ENCODE results near the gene SLC7A7. TPM values are rescaled to one million over a fixed set of nuclear protein-coding genes. Genes with fewer than 3 reads are reported as not detected.

The SLC7A7 gene
- total RNA-seq, 1 experiment from 2014 or later, result 2.3 TPM

GRCh38 chr14:22821193-22822015 lies 6.2 kb upstream of the SLC7A7 start:
- peaks cover 25% of the 10 kb centered on the region for H3K4me1 ChIP-seq (ENCODE audit: insufficient read depth, low read length, poor library complexity, severe bottlenecking)
- DNase-seq (ENCODE audit: low spot score), result peak; percentile 63
- BruUV-seq (replicated peaks), result no TSS peak
- no peaks in the 10 kb centered on the region for H3K36me3 ChIP-seq (ENCODE audit: insufficient read depth, low read length, poor library complexity, severe bottlenecking)
- ChIA-PET POLR2A (ENCODE audit: low non-redundant PET) (no interaction called here), CTCF (no interaction called here)
- no peak overlapping the region for H3K4me3 ChIP-seq (ENCODE audit: low read depth, low read length, poor library complexity, severe bottlenecking)
- TF ChIP-seq CTCF (conservative IDR thresholded peaks at IDR 0.05; ENCODE audit: low read depth, low read length) (no peak), EZH2 (IDR thresholded peaks at IDR 0.05; ENCODE audit: borderline replicate concordance, low read depth, low read length, poor library complexity, severe bottlenecking) (no peak)
- intact Hi-C loops (cut with micrococcal nuclease; ENCODE audit: unreplicated experiment), result loop anchor here (5.0 kb wide), 2 partner anchors 81 to 161 kb away; partner anchors contain the start of gene AJUBA
- H3K27ac ChIP-seq (ENCODE audit: low read depth, low read length, poor library complexity, severe bottlenecking), result peak overlapping the region; percentile 35
- H3K27me3 ChIP-seq (replicated peaks; ENCODE audit: insufficient read depth, low read depth, low read length, poor library complexity), result no peaks in the 10 kb centered on the region
- H3K9me3 ChIP-seq (ENCODE audit: low read depth, low read length, poor library complexity, severe bottlenecking), result no peaks in the 10 kb centered on the region

- intact Hi-C loops (cut with micrococcal nuclease; ENCODE audit: unreplicated experiment), result loop anchor here (5.0 kb wide), 2 partner anchors 82 to 162 kb away; partner anchors contain the start of gene AJUBA
- POLR2A ChIA-PET (ENCODE audit: low non-redundant PET), result no interaction called here
These were observed 5.5 kb upstream of the SLC7A7 start for GRCh38 chr14:22820731-22821130.

More at GRCh38 chr14:22820731-22821130, 5.5 kb upstream of the SLC7A7 start:
- Histone ChIP-seq H3K4me1 (ENCODE audit: insufficient read depth, low read length, poor library complexity, severe bottlenecking) (peaks cover 25% of the 10 kb centered on the region), H3K9me3 (ENCODE audit: low read depth, low read length, poor library complexity, severe bottlenecking) (no peaks in the 10 kb centered on the region), H3K4me3 (ENCODE audit: low read depth, low read length, poor library complexity, severe bottlenecking) (no peak overlapping the region), H3K36me3 (ENCODE audit: insufficient read depth, low read length, poor library complexity, severe bottlenecking) (no peaks in the 10 kb centered on the region), H3K27ac (ENCODE audit: low read depth, low read length, poor library complexity, severe bottlenecking) (no peak overlapping the region), H3K27me3 (replicated peaks; ENCODE audit: insufficient read depth, low read depth, low read length, poor library complexity) (no peaks in the 10 kb centered on the region)
- no peak for TF ChIP-seq EZH2 (IDR thresholded peaks at IDR 0.05; ENCODE audit: borderline replicate concordance, low read depth, low read length, poor library complexity, severe bottlenecking)
- TF ChIP-seq CTCF (conservative IDR thresholded peaks at IDR 0.05; ENCODE audit: low read depth, low read length), result no peak
- no TSS peak for BruUV-seq (replicated peaks)
- no peak for DNase-seq (ENCODE audit: low spot score)
- CTCF ChIA-PET, result interaction anchor here (0.7 kb wide), 2 partner anchors 48 to 86 kb away, joined by 3 to 5 read pairs; no protein-coding TSS in a partner anchor
